HG03442 (cell line): ENCODE measurements around the gene TBR1.

Experiments
- ATAC-seq: cut with Tn5 transposase; IDR thresholded peaks from one replicate; pipeline ENCODE4 v1.9.1; 2021; ENCODE audit warnings: mild to moderate bottlenecking, moderate library complexity; ENCODE audit not compliant: unreplicated experiment

The TBR1 gene

DNA sequence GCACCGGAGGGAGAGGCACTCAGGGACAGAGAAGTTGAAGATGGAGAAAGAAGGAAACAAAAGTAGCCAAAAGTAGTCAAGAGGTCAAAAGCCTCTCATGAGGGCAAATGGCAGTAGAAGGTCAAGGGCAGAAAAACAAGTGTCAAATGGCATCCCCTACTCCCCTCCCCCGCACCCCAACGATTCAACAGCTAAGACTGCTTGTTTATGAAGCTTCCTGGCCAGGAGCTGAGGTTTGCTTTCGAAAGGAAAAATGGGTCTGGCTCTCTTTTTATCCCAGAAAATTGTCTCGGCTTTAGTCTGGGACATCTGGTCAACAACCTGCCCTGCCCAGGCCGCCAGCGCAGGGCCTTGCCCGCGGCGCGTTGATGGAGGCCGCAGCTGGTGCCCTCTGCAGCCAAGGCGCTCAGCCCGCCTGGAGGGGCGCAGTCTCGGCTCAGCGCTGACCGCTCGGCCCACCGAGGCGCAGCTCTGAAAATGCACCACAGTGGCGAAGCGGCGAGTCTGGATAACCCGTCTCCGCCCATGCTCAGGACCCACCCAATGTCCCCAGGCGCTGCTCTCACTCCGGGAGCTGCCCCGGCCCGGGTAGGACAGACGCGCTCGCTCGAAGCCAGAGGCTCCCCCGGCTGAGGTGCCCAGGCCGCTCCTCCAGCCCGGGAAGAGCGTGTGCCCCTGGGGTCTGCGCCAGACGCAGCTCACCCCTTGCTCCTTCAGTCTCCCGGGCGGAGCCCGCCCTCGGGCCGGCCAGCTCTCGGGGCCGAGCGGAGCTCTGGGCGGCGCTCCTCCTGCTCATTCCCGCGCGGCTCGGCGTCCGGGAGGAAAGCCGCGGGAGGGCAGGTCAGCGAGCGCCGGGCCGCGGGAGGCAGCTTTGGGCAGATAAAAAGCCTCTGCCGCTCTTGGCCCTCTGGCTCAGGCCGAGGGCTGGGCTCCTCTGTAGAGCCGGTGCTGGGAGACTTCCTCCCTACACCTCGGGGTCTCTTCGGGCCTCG lies 1.8 kb upstream of the TBR1 start:
- peak; percentile 36 for ATAC-seq

GRCh38 chr2:161415034-161415986 lies 787 bp upstream of the TBR1 start:
- peak; percentile 28 for ATAC-seq

DNA sequence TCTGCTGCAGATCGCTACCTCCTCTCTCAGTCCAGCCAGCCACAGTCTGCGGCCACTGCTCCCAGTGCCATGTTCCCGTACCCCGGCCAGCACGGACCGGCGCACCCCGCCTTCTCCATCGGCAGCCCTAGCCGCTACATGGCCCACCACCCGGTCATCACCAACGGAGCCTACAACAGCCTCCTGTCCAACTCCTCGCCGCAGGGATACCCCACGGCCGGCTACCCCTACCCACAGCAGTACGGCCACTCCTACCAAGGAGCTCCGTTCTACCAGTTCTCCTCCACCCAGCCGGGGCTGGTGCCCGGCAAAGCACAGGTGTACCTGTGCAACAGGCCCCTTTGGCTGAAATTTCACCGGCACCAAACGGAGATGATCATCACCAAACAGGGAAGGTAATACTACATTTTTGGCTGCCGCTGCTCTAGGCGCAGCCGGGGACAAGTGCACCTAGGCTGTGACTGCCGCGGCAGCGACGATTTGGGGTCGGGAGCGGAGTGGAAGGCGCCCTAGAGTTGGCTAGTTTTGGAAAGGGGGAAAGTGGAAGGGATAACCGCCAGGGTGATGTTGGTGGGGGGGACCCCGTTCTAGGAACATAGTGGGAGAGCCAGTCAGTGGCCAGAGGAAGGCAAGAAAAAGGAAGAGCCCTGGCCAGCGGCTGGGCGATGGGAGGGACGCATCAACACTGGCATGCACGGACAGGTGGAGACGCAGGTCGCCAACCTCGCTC lies 776 bp downstream of the TBR1 start:
- ATAC-seq, result no peak

GRCh38 chr2:161417438-161418274 lies 1.6 kb downstream of the TBR1 start:
- ATAC-seq, result no peak

GRCh38 chr2:161418275-161418714 lies 2.2 kb downstream of the TBR1 start:
- ATAC-seq, result no peak

GRCh38 chr2:161418715-161419637 lies 2.9 kb downstream of the TBR1 start:
- ATAC-seq, result no peak

- no peak for ATAC-seq
These were observed 3.6 kb downstream of the TBR1 start for GRCh38 chr2:161419638-161420190.

- no peak for ATAC-seq
These were observed 4.4 kb downstream of the TBR1 start for GRCh38 chr2:161420406-161421074.

GRCh38 chr2:161421686-161422085 lies 5.6 kb downstream of the TBR1 start:
- no peak for ATAC-seq

- ATAC-seq, result no peak
These were observed 6.8 kb downstream of the TBR1 start for GRCh38 chr2:161422816-161423403.

DNA sequence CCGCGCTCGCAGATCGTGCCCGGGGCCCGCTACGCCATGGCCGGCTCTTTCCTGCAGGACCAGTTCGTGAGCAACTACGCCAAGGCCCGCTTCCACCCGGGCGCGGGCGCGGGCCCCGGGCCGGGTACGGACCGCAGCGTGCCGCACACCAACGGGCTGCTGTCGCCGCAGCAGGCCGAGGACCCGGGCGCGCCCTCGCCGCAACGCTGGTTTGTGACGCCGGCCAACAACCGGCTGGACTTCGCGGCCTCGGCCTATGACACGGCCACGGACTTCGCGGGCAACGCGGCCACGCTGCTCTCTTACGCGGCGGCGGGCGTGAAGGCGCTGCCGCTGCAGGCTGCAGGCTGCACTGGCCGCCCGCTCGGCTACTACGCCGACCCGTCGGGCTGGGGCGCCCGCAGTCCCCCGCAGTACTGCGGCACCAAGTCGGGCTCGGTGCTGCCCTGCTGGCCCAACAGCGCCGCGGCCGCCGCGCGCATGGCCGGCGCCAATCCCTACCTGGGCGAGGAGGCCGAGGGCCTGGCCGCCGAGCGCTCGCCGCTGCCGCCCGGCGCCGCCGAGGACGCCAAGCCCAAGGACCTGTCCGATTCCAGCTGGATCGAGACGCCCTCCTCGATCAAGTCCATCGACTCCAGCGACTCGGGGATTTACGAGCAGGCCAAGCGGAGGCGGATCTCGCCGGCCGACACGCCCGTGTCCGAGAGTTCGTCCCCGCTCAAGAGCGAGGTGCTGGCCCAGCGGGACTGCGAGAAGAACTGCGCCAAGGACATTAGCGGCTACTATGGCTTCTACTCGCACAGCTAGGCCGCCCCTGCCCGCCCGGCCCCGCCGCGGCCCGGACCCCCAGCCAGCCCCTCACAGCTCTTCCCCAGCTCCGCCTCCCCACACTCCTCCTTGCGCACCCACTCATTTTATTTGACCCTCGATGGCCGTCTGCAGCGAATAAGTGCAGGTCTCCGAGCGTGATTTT lies 7.6 kb downstream of the TBR1 start:
- no peak for ATAC-seq

DNA sequence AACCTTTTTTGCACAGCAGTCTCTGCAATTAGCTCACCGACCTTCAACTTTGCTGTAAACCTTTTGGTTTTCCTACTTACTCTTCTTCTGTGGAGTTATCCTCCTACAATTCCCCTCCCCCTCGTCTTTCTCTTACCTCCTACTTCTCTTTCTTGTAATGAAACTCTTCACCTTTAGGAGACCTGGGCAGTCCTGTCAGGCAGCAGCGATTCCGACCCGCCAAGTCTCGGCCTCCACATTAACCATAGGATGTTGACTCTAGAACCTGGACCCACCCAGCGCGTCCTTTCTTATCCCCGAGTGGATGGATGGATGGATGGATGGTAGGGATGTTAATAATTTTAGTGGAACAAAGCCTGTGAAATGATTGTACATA lies 8.3 kb downstream of the TBR1 start:
- no peak for ATAC-seq

DNA sequence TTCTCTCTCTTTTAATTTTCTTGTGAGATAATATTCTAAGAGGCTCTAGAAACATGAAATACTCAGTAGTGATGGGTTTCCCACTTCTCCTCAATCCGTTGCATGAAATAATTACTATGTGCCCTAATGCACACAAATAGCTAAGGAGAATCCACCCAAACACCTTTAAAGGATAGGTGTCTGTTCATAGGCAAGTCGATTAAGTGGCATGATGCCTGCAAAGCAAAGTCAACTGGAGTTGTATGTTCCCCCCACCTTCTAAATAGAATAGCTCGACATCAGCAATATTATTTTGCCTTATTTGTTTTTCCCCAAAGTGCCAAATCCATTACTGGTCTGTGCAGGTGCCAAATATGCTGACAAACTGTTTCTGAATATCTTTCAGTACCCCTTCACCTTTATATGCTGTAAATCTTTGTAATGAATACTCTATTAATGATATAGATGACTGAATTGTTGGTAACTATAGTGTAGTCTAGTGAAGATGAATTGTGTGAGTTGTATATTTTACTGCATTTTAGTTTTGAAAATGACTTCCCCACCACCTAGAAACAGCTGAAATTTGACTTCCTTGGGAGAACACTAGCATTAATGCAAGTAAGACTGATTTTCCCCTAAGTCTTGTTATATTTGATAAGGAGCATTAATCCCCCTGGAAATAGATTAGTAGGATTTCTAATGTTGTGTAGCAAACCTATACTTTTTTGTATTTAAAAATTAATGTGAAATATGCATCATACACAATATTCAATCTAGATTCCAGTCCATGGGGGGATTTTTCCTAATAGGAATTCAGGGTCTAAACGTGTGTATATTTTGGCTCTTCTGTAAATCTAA lies 9.0 kb downstream of the TBR1 start:
- no peak for ATAC-seq

GRCh38 chr2:161425728-161426454 lies 9.8 kb downstream of the TBR1 start:
- no peak for ATAC-seq

DNA sequence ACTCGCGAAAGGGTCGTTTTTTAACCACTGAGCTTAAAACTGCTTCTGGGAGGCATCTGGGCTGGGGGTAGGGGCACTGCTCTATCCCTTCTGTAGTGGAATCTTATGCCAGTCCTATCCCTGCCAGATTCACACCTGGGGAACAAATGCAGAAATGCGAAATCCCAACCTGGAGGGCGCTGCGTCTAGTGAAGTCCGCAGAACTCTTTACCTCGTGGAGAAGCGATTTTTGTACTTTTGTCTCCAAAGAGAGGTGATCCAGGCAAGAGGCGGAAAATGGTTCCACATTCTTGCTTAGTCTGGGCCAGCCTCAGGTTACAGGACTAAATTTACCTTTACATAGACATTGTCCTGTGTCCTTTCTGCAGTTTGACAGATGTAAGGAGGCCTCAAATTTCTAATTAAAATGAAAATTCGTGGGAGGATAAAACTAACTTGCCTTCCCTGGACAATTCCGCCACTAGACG lies 10.4 kb downstream of the TBR1 start:
- no peak for ATAC-seq
